Measurements from ENCODE around the gene ADAMTSL4. TPM values are rescaled to one million over a fixed set of nuclear protein-coding genes. Genes with fewer than 3 reads are reported as not detected.

ADAMTSL4 gene
- total and polyA plus RNA-seq, 2 of the 8 experiments (the other 6 are each of a cell fraction or from before 2014, with no cell fraction given): 4.2 to 5.4 TPM

GRCh38 chr1:150576367-150576711 is 27.1 kb downstream of the ADAMTSL4 start (continued):
- TF ChIP-seq CHD7 (IDR thresholded peaks at IDR 0.05; ENCODE audit: insufficient replicate concordance, low read length) (no peak), SIN3A (conservative IDR thresholded peaks at IDR 0.05 in 1 of 2, IDR thresholded peaks at IDR 0.05 in 1 of 2; ENCODE audit: low read depth in 1 of 2, low read length in 2 of 2) (no peak), KDM1A (IDR thresholded peaks at IDR 0.05; ENCODE audit: borderline replicate concordance, low read length) (no peak), EGR1 (IDR thresholded peaks at IDR 0.05; ENCODE audit: borderline replicate concordance, low read depth, low read length) (no peak), EP300 (IDR thresholded peaks at IDR 0.05; ENCODE audit: borderline replicate concordance in 1 of 2, low read depth in 2 of 2, low read length in 2 of 2) (no peak), SIX5 (IDR thresholded peaks at IDR 0.05; ENCODE audit: low read depth, low read length) (no peak), PHF8 (conservative IDR thresholded peaks at IDR 0.05; ENCODE audit: low read depth, low read length) (no peak), BCL11A (IDR thresholded peaks at IDR 0.05; ENCODE audit: low read depth in 2 of 2, low read length in 2 of 2) (no peak), SIRT6 (IDR thresholded peaks at IDR 0.05; ENCODE audit: low read length) (no peak), NRF1 (IDR thresholded peaks at IDR 0.05; ENCODE audit: low read depth, low read length) (no peak), EZH2 (IDR thresholded peaks at IDR 0.05; ENCODE audit: low read depth, low read length, severe bottlenecking) (no peak), CREB1 (IDR thresholded peaks at IDR 0.05) (no peak)
